Sigmoid colon (tissue), 7 donors: ENCODE measurements around the gene ALPP. TPM values are rescaled to one million over a fixed set of nuclear protein-coding genes. Genes with fewer than 3 reads are reported as not detected.

Source experiments
- DNase-seq: peaks from one replicate; pipeline ENCODE4 v3.0.0-alpha.2; 2019
- H3K27ac ChIP-seq, 4 donors: fragments of 200-600 bp; sonication (generic); one replicate each; pipeline ENCODE4 v1.5.1; 2016 to 2019; ENCODE audit warnings: mild to moderate bottlenecking in 1 of 4
- H3K27me3 ChIP-seq, 3 donors: fragments of 200-600 bp; sonication (generic); one replicate each; pipeline ENCODE4 v1.5.1; 2019; ENCODE audit warnings: mild to moderate bottlenecking in 1 of 3
- H3K36me3 ChIP-seq, 4 donors: fragments of 200-600 bp; sonication (generic); one replicate each; pipeline ENCODE4 v1.5.1; 2016 to 2019
- H3K4me1 ChIP-seq, 4 donors: fragments of 200-600 bp; sonication (generic); one replicate each; pipeline ENCODE4 v1.5.1; 2017 to 2019
- H3K4me3 ChIP-seq, 4 donors: fragments of 200-600 bp; sonication (generic); one replicate each; pipeline ENCODE4 v1.5.1; 2017 to 2019; ENCODE audit warnings: mild to moderate bottlenecking in 2 of 4, moderate library complexity in 1 of 4
- H3K9me3 ChIP-seq, 4 donors: fragments of 200-600 bp in 3 of 4; sonication (generic) in 3 of 4; one replicate each; pipeline versions ENCODE4 v1.5.1 to v1.6.1; 2013 to 2019
- EP300 ChIP-seq, 4 donors: sonication (generic); formaldehyde crosslinking; IDR thresholded peaks; one replicate each; pipeline ENCODE4 v1.6.1; 2017; ENCODE audit warnings: antibody characterized with exemption in 4 of 4
- POLR2A ChIP-seq, 2 donors: fragments of 450-650 bp; IDR thresholded peaks; one replicate each; pipeline ENCODE4 v1.6.1; 2016; ENCODE audit warnings: antibody characterized with exemption in 2 of 2, mild to moderate bottlenecking in 2 of 2, moderate library complexity in 2 of 2
- POLR2AphosphoS5 ChIP-seq, 4 donors: sonication (generic); formaldehyde crosslinking; IDR thresholded peaks; one replicate each; pipeline ENCODE4 v1.6.1; 2017; ENCODE audit warnings: antibody characterized with exemption in 4 of 4
- WGBS, 2 donors: extraction: QIAGEN DNeasy Blood & Tissue Kit; methylation state at CpG; one replicate each; pipeline ENCODE4 v1.1.7; 2013; 5-methylcytosine and 5-hydroxymethylcytosine counted together
- intact Hi-C: fragments of 100-400 bp; cut with DNase I; formaldehyde crosslinking; loops from one replicate; pipeline ENCODE4 v1.15.1; 2023
- polyA plus RNA-seq, 3 donors: library from polyadenylated mRNA; stranded (reverse); fragments of 200-250 nt; gene quantifications; one replicate each; pipeline ENCODE4 v1.2.3, GENCODE V29; 2013
- total RNA-seq, 4 donors: library from RNA; depleted of rRNA; stranded (reverse); fragments of >200 nt; gene quantifications; one replicate each; pipeline ENCODE4 v1.1.0, GENCODE V29; 2016
- TF ChIP-seq, protein P1 (sequence below), 4 experiments: fragments of 450-650 bp in 3 of 4; fragments of 200-600 bp in 1 of 4; IDR thresholded peaks; one replicate each; pipeline ENCODE4 v1.5.1; 2016 to 2019; ENCODE audit warnings: antibody characterized with exemption in 4 of 4, mild to moderate bottlenecking in 3 of 4, moderate library complexity in 2 of 4
- donor health status: healthy with polysubstance abuse.
- donor health status: Bipolar disorder and iron deficiency.
- donor health status: healthy.

ALPP gene
- total and polyA plus RNA-seq, 7 donors: 0.03 TPM; not detected in 6

- no peak for TF ChIP-seq POLR2AphosphoS5 (IDR thresholded peaks at IDR 0.05)
- TF ChIP-seq POLR2A (IDR thresholded peaks at IDR 0.05): no peak
- TF ChIP-seq EP300 (IDR thresholded peaks at IDR 0.05): no peak
- TF ChIP-seq, protein P1, sequence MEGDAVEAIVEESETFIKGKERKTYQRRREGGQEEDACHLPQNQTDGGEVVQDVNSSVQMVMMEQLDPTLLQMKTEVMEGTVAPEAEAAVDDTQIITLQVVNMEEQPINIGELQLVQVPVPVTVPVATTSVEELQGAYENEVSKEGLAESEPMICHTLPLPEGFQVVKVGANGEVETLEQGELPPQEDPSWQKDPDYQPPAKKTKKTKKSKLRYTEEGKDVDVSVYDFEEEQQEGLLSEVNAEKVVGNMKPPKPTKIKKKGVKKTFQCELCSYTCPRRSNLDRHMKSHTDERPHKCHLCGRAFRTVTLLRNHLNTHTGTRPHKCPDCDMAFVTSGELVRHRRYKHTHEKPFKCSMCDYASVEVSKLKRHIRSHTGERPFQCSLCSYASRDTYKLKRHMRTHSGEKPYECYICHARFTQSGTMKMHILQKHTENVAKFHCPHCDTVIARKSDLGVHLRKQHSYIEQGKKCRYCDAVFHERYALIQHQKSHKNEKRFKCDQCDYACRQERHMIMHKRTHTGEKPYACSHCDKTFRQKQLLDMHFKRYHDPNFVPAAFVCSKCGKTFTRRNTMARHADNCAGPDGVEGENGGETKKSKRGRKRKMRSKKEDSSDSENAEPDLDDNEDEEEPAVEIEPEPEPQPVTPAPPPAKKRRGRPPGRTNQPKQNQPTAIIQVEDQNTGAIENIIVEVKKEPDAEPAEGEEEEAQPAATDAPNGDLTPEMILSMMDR (IDR thresholded peaks at IDR 0.05): no peak
- WGBS, 2 donors: 86 to 91% methylated on average over 6 of the region's 6 CpGs
- no peak for DNase-seq
- no peaks in the 10 kb centered on the region for H3K4me1 ChIP-seq
- no peak overlapping the region for H3K4me3 ChIP-seq
- H3K9me3 ChIP-seq: no peaks in the 10 kb centered on the region
- intact Hi-C loops: no loop called here
- peaks cover 0 to 29% (median 5%) of the 10 kb centered on the region in 3 donors for H3K27me3 ChIP-seq
- no peaks in the 10 kb centered on the region for H3K36me3 ChIP-seq
- H3K27ac ChIP-seq: no peak overlapping the region
Measured at GRCh38 chr2:232411901-232412629, 33.5 kb downstream of the ALPP start.

- Histone ChIP-seq H3K27ac (no peak overlapping the region), H3K36me3 (no peaks in the 10 kb centered on the region), H3K27me3 (peaks cover 0 to 38% (median 14%) of the 10 kb centered on the region in 3 donors), H3K4me1 (no peaks in the 10 kb centered on the region), H3K9me3 (no peaks in the 10 kb centered on the region), H3K4me3 (no peak overlapping the region)
- no peak for TF ChIP-seq POLR2A (IDR thresholded peaks at IDR 0.05)
- no peak for TF ChIP-seq POLR2AphosphoS5 (IDR thresholded peaks at IDR 0.05)
- no peak for TF ChIP-seq EP300 (IDR thresholded peaks at IDR 0.05)
- TF ChIP-seq, protein P1 (IDR thresholded peaks at IDR 0.05): no peak
- DNase-seq: no peak
- WGBS, 2 donors: 34 to 77% methylated on average over 5 of the region's 5 CpGs
- intact Hi-C loops: no loop called here
Measured at GRCh38 chr2:232412986-232413385, 34.4 kb downstream of the ALPP start.

- H3K4me1 ChIP-seq: peaks cover 0 to 21% (median 15%) of the 10 kb centered on the region in 4 donors
- no peak overlapping the region for H3K4me3 ChIP-seq
- H3K9me3 ChIP-seq: no peaks in the 10 kb centered on the region
- intact Hi-C loops: no loop called here
- H3K36me3 ChIP-seq: no peaks in the 10 kb centered on the region
- 80 to 87% methylated on average over 8 of the region's 8 CpGs for WGBS, 2 donors
- no peak for DNase-seq
- TF ChIP-seq EP300 (IDR thresholded peaks at IDR 0.05) (no peak), POLR2AphosphoS5 (IDR thresholded peaks at IDR 0.05) (no peak), POLR2A (IDR thresholded peaks at IDR 0.05) (no peak)
- TF ChIP-seq, protein P1 (IDR thresholded peaks at IDR 0.05): no peak
- H3K27me3 ChIP-seq: peaks cover 10 to 53% (median 36%) of the 10 kb centered on the region in 3 donors
- no peak overlapping the region for H3K27ac ChIP-seq
Measured at GRCh38 chr2:232415138-232415690, 36.7 kb downstream of the ALPP start.

DNA sequence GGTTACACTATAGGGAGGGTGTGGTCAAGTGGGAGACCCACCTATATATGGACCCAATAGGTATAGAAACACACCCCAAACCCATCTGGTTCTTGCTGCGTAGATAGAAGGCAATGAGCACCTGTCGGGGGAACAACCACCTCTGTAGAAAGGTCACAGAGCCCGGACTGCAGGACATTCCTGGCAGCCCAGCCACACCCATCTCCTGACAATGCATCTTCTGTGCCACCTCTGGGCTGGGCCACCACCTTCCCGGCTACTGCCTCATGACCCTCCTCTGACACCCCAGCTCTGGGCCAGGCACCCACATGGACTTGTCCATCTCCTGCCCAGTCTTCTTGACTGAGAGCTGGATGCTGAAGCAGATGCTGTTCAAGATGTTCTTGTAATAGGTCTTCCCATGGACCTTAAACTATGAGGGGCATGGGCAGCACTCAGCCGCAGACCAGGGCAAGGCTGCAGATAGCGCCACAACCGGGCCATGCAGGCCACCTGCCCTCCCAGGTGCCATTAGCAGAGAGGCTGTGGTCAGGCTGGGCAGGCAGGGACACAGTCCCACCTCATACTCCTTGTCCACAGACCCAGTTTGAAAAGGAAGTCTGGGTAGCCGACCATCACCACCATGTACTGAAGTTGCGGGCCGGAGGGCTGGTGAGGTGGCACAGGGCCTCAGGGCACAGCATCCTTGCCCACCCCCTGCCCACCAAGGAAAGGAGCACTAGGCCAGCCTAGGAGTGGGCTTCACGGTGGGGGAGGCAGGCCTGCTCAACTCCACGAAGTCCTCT is 37.4 kb downstream of the ALPP start:
- no peak overlapping the region for H3K27ac ChIP-seq
- no peaks in the 10 kb centered on the region for H3K36me3 ChIP-seq
- TF ChIP-seq POLR2AphosphoS5 (IDR thresholded peaks at IDR 0.05) (no peak), POLR2A (IDR thresholded peaks at IDR 0.05) (no peak), EP300 (IDR thresholded peaks at IDR 0.05) (no peak)
- TF ChIP-seq, protein P1 (IDR thresholded peaks at IDR 0.05): no peak
- peaks cover 0 to 28% (median 21%) of the 10 kb centered on the region in 4 donors for H3K4me1 ChIP-seq
- intact Hi-C loops: no loop called here
- H3K9me3 ChIP-seq: no peaks in the 10 kb centered on the region
- 74 to 92% methylated on average over 12 of the region's 12 CpGs for WGBS, 2 donors
- peaks cover 16 to 54% (median 43%) of the 10 kb centered on the region in 3 donors for H3K27me3 ChIP-seq
- H3K4me3 ChIP-seq: no peak overlapping the region
- DNase-seq: peak; percentile 32
